Endothelial cell of coronary artery (primary cell): ENCODE measurements around the gene SH3TC2. TPM values are rescaled to one million over a fixed set of nuclear protein-coding genes. Genes with fewer than 3 reads are reported as not detected.

Source experiments
- total RNA-seq: library from RNA; depleted of rRNA; stranded (reverse); fragments of >200 nt; gene quantifications from 2 replicates; pipeline ENCODE4 v1.2.3, GENCODE V29; 2014

Gene SH3TC2
- 3.2 and 6.0 TPM in 2 replicates for total RNA-seq

GRCh38 chr5:149063017-149063687 is at the start of gene SH3TC2:
Gene SH3TC2 (minus strand): TSS chr5:149063062. CDS start chr5:149063022, 40 bp downstream.

Other genes with a start within 250 kb of the SH3TC2 start
- 3.1 and 3.2 TPM in 2 replicates for gene ADRB2, start 236.5 kb downstream of the SH3TC2 start, total RNA-seq
- gene ABLIM3, start 78.4 kb upstream of the SH3TC2 start, total RNA-seq = 14.1 and 31.1 TPM in 2 replicates
- gene AFAP1L1, start 208.8 kb upstream of the SH3TC2 start, total RNA-seq = 92.1 and 118 TPM in 2 replicates